ENCODE results near the gene EXOC3L4.

EXOC3L4 gene

GRCh38 chr14:103091041-103091882 lies 3.3 kb upstream of the EXOC3L4 start:
- DNase-seq (ENCODE audit: low spot score), result peak; percentile 68

DNA sequence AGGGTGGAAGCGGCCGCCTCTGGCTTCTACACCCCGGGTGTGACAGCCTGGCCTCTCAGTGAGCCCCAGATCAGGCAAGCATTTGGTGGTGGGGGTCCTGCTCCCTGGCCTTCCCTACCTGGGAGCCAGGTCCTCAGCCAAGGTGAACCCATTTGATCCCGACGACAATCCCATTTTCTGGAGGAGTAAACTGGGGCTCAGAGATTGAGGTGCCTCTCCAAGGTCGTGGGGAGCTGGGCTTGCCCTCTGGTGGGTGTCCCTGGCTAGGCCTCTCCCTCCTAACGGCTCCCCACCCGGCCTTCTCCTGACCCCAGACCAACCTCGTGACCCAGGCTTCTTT lies 2.7 kb upstream of the EXOC3L4 start:
- DNase-seq (ENCODE audit: low spot score), result no peak

GRCh38 chr14:103093856-103094405 lies 594 bp upstream of the EXOC3L4 start:
- no peak for DNase-seq (ENCODE audit: low spot score)

DNA sequence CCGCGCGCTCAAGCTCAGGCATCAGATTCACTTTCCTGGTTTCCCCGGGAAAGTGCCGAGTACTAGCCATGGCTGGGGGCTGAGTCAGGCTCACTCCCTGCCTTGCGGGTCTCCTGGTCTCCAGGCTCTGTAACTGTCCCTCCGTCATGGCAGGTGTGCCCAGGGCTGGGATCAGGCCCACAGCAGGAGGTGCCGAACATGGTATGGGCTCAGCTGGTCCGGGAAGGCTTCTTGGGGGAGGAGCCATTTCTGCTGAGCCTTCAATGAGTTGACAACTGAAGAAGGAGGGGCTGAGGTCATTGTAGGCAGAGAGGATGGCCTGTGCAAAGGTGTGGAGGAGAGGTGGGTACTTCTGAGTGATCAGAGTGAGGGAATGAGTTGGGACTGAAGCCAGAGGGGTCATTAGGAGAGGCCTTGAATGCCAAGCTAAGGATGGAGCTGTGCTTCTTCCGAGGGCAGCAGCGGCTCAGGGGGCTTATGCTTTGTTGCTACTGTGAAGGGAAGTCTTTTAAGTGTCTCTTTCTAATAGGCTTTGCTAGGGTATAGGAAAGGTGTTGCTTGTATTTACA lies 769 bp downstream of the EXOC3L4 start:
- no peak for DNase-seq (ENCODE audit: low spot score)

DNA sequence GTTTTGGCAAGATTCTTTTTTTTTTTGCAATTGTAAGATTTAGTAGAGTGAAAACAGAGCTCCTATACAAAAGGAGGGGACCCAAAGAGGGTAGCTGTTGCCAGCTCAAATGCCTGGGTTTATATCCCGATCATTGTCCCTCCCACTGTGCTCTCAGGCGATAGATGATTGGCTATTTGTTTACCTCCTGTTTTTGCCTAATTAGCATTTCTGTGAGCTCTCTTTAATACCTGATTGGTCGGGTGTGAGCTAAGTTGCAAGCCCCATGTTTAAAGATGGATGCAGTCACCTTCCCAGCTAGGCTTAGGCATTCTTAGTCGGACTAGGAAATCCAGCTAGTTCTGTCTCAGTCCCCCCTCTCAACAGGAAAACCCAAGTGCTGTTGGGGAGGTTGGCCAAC lies 1.9 kb downstream of the EXOC3L4 start:
- no peak for DNase-seq (ENCODE audit: low spot score)

GRCh38 chr14:103097244-103097993 lies 2.9 kb downstream of the EXOC3L4 start:
- DNase-seq (ENCODE audit: low spot score), result no peak

- no peak for DNase-seq (ENCODE audit: low spot score)
These were observed 3.8 kb downstream of the EXOC3L4 start for GRCh38 chr14:103097994-103098957.

- no peak for DNase-seq (ENCODE audit: low spot score)
These were observed 4.7 kb downstream of the EXOC3L4 start for GRCh38 chr14:103099081-103099732.

- no peak for DNase-seq (ENCODE audit: low spot score)
These were observed 5.3 kb downstream of the EXOC3L4 start for GRCh38 chr14:103099733-103100280.

- DNase-seq (ENCODE audit: low spot score), result no peak
These were observed 6.0 kb downstream of the EXOC3L4 start for GRCh38 chr14:103100281-103101121.

DNA sequence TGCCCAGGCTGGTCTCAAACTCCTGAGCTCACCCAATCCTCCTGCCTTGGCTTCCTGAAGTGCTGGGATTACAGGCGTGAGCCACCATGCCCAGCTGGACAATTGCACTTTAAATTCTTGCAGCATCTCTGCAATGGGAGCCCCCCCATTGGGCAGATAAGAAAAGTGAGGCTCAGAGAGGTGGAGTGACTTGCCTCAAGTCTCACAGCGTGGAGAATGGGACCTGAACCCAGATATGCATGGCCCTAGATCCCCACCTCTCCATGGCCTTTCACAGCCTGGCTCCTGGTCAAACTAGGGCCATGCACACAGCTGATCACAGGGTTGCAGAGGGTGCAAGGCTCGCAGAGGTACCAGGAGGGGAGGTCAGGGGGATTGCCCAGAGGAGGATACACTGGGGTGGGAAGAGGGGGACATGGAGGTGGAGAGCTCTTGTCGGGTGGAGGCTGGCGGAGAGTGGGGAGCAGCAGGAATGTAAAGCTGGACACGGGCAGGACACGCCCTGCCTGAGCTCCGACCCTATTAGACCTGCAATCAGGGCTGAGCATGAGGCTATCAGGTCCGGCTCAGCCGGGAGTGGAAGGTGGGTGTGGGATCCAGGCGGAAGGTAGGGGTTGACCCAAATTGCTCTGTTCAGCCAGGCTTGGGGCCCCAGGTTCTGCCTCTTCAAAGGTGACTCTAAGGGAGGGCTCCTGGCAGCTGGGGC lies 6.9 kb downstream of the EXOC3L4 start:
- DNase-seq (ENCODE audit: low spot score), result no peak

GRCh38 chr14:103101963-103102688 lies 7.6 kb downstream of the EXOC3L4 start:
- no peak for DNase-seq (ENCODE audit: low spot score)

DNA sequence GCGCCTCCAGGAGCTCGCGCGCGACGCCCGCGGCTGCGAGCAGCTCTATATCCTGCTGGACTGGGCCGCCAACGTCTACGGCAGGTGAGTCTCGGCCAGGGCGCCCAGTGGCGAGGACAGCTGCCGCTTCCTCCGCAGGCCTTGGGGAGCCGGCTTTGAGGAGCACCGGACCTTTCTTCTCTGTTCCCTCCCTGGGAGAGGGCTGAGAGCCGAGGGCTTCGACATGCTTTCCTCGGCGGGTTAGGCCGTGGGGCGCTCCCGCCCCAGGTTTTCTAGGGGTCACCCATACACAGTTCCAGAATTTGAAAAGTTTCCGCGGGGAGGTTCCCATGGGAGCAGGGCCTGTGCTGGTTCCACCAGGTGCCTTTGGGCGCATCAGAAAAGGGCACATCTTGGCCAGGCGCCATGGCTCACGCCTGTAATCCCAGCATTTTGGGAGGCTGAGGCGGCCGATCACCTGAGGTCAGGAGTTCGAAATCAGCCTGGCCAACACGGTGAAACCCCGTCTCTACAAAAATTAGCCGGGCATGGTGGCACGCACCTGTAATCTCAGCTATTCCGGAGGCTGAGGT lies 8.2 kb downstream of the EXOC3L4 start:
- DNase-seq (ENCODE audit: low spot score), result no peak

DNA sequence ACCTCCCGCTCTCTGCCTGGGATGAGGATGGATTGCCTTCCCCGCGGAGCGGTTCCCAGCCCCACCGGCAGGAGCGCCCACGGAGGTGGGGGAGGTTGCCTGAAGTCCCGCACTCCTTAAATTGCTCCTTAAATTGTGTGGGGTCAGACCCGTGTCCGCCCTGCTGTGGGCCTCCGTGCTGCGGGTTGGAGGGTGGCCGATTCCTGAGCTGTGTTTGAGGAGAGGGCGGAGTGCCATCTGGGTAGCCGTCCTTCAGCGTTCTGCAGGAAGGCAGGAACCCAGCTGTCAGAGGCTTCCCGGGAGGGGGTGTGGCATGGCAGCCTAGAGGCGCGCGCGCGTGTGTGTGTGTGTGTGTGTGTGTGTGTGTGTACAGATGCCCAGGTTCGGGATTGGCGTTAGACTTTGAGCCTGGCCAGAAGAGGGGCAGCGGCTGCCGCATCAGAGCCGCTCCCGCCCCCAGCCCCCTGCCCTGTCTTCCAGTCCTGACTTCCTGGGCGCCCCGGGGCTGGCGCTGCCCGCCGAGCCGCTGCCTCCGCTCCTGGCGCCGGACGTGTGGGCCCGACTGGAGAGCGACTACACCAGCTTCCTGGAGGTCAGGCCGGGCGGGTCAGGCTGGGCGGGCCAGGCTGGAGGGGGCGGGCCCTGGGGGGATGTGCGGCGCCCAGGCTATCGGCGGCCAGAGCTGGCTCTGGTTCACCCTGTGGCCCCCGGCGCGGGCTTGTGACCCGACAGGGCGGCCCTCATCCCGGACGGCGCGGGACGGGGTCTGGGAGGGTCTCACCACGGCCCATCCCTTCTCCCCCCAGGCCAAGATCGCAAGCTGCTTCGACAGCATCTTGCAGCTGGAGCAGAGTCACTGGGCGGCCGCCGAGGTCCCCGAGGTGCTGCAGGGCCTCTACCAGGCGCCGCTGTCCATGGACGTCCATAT lies 9.2 kb downstream of the EXOC3L4 start:
- DNase-seq (ENCODE audit: low spot score), result peak; percentile 49

GRCh38 chr14:103104389-103104653 lies 9.8 kb downstream of the EXOC3L4 start:
- DNase-seq (ENCODE audit: low spot score), result no peak

- no peak for DNase-seq (ENCODE audit: low spot score)
These were observed 10.3 kb downstream of the EXOC3L4 start for GRCh38 chr14:103104654-103105452.

Measured in RKO (cell line).